ENCODE data around the gene SOCS6.

DNA sequence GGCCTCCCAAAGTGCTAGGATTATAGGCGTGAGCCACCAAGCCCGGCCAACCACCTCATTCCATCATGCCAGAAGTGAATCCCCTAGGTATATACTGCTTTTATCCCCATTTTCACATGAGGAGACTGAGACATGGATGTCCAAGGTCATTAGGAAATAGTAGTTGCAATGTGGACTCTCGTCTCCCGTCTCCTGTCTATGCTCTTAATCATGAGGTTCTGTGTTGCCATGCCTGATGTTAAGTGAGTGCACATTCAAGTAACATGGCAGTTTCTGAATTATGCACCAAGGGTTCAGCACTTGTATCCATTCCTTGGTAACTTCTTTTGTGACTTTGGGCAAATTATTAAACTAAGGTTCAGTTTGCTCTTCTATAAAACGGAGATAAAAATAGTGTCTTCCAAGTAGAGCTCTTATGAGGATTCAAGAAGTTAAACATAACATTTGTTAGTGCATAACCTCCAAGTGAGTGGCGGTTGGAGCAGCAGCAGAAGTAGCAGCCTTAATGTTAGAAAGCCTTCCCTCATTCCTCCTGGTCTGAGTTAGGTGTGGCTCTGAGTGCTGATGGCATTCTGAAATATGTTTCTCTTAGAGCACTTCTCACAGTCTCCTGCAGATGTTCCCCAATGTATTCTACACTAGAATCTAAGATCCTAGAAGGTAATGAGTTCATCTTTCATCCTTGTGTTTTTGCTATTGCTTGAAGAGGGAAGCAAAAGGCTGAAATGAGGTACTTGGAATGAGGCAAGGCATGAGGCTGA, 21.9 kb downstream of the SOCS6 start:
- TF ChIP-seq CTCF (IDR thresholded peaks at IDR 0.05) (no peak), RFX5 (IDR thresholded peaks at IDR 0.05; ENCODE audit: low read length) (no peak), MXI1 (IDR thresholded peaks at IDR 0.05; ENCODE audit: low read depth, low read length) (no peak), SIN3A (IDR thresholded peaks at IDR 0.05; ENCODE audit: borderline replicate concordance, low read depth, low read length) (no peak), MAX (IDR thresholded peaks at IDR 0.05; ENCODE audit: low read depth) (no peak), EP300 (IDR thresholded peaks at IDR 0.05; ENCODE audit: borderline replicate concordance in 1 of 2, low read depth in 1 of 2, low read length in 1 of 2) (no peak), YY1 (IDR thresholded peaks at IDR 0.05; ENCODE audit: low read depth) (no peak), ELF1 (IDR thresholded peaks at IDR 0.05) (no peak)
- TF ChIP-seq, protein P1, sequence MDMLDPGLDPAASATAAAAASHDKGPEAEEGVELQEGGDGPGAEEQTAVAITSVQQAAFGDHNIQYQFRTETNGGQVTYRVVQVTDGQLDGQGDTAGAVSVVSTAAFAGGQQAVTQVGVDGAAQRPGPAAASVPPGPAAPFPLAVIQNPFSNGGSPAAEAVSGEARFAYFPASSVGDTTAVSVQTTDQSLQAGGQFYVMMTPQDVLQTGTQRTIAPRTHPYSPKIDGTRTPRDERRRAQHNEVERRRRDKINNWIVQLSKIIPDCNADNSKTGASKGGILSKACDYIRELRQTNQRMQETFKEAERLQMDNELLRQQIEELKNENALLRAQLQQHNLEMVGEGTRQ (IDR thresholded peaks at IDR 0.05; ENCODE audit: borderline replicate concordance, low read depth, low read length) = no peak
